Activated CD4-positive, CD25-positive, alpha-beta regulatory T cell treated with anti-CD3 and anti-CD28 coated beads, Interleukin-2, amount 50 U/mL, for 24 hours (primary cell): ENCODE results near the gene PPP1CA.

Source experiments
- ATAC-seq, 2 donors: fragments of 150-1000 bp; cut with Tn5 transposase; one replicate each; pipeline ENCODE4 v1.10.0; 2021; ENCODE audit warnings: mild to moderate bottlenecking in 1 of 2, moderate library complexity in 1 of 2

PPP1CA gene

DNA sequence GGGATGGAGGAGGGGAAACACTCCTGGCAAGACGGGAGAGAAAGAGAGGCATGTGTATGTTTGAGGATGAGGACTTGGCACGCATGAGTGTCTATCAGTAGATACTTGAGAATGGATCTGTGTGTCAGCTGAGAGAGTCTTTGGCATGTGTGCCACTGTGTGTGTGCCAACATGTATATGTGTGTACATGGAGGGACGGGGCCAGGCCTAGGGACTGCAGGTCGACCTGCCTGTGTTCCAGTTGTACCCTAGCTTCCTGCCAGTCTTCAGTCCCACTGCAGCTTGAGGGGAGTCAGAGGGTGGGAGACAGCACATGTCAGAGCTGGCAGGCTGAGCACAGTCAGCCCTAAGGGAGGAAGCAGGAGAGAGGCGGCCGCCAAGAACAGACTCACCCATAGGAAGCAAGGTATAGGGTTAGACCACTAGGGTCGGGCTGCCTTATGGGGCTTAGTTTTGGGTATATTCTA, 33.9 kb downstream of the PPP1CA start:
- no peak for ATAC-seq

DNA sequence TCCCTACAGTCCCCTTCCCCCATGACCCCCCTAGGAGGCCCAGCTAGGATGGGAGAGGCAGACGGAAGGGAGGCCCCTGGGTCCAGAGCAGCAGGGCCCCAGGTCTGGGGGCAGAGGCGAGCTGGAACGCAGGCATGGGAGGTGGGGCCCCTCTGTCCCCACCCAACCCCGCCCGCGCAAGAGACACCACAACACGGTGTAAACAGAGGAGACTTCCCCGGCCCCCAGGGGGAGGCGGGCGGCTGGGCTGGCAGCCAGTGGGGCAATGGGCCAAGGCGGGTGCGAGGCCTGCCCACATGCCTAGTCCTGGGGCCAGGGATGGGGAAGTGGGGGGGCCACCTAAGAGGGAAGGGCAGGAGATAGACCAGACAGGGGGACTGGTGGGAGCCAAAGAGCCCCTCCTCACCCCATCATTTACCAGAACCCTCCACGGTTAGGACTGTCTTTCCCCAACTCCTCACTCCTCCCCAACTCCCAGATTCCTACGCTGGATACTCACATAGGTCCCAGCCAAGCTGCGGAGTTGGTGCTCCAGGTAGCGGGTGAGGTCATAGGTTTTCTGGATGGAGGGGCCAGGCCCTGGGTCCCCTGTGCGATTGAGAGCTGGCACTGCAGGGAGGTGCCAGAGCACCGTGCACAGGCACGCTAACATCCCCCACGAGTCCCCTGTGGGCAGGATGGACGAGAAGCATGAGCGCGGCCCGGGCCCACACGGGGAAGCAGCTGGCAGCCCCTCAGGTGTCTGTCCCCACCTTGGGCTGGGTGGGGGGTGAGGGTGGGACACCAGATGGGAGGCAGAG, 34.5 kb downstream of the PPP1CA start:
- no peak for ATAC-seq

DNA sequence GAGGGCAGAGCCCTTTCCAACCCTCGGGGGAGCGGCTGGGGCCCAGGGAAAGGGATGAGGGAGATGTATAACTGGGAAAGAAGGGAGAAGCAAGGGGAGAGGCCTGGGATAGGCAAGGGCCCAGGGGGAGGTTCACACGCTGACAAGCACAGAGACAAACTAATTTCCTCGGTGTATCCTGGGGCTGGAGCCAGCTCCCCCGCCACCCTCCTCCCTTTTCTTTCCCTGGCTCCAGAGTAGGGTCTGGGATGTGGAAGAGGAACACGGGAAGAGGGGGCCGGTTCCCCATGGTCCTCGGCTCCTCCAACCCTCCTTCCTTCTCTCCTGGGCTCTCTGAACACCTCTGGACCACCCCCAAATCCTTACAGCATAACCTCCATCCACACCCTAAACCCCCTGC, 35.1 kb downstream of the PPP1CA start:
- no peak for ATAC-seq

DNA sequence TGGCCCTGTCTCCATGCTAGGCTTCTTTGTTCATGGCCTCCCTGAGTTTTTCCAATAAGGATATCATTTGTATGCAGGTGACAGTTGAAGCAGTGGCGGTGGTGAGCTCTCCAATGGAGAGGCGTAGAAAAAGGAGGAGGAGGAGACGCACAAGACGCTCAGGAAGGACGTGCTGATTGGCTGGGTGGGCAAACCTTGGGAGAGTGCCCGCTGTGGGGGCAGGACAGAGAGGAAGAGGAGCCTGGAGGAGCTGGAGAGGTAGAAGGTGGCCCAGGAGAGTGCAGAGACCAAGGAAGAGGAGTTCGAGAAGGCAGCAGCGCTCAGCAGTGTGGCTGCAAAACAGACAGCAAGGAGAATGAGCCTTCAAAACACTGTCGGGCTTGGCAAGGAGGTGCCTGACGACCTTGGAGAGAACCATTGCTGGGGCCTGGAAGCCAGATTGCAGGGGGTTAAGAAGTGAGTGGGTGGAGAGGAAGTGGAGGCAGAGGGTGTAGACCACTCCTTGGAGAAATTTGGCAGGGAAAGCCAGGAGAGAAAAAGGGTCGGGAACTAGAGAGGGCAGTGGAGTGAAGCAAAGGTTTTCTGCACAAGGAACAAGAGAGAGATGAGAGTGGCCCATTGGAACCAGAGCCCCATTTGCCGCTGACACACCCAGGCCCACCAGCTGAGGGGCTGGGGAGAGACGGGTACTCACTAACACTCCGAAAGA, 35.8 kb downstream of the PPP1CA start:
- ATAC-seq = no peak

DNA sequence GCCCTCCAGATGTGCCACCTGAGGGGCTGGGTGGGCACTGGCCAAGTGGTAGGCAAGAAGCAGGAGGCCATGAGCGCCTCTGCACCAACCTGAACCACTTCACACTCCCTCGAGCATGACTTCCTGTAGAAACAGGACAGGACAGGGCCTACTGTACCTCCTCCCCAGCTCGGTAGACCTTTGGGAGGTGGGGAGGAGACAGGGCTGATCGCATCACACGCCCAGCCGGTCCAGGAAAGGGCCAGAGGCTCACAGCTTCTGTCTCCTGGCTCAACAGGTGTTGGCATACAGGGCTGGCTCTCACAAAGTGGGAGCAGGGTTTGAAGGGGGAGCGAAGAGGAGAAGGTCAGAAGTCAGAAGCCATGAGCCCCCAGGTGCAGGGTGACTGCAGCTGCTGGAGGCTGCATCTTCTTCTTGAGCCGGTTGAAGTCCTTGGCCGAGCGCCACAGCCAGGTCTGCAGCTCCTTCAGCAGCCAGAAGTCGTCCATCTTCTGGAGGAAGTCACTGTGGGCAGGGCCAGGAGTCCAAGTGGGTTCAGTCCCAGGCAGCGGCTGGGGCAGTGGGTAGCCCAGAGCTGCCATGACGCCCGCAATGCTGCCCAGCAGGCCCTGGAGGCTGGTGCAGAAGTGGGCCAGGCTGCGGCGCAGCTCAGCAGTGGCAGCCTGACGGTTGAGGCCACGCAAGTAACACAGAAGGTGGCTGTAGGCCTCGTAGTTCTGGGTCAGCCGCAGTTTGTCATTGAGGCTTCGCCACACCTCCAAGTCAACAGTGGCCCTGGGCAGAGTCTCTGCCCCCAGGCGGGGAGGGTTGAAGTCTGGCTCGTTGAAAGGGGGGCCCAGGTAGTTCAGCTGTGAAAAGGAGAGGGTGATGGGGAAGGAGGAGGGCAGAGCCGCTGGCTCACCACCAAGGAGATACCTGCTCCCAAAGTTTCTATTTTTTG, 36.6 kb downstream of the PPP1CA start:
- no peak for ATAC-seq

DNA sequence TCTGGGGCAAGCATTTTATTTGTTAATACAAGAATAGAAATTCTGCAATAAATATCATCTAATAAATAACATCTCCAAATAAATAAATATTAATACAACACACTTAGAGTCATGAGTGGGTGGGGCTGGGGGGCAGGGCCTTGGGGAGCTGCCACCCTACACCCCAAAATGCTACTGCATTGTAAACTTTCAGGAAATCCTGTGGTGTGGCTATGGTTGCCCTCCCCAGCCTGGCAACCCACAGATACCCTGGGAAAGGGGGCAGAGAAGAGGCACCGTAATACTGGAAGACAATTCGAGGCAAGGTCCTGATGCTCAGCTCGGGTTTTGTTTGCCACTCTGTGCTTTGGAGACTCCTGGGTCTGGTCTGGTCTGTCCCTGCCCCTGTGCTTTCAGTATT, 37.5 kb downstream of the PPP1CA start:
- no peak for ATAC-seq

DNA sequence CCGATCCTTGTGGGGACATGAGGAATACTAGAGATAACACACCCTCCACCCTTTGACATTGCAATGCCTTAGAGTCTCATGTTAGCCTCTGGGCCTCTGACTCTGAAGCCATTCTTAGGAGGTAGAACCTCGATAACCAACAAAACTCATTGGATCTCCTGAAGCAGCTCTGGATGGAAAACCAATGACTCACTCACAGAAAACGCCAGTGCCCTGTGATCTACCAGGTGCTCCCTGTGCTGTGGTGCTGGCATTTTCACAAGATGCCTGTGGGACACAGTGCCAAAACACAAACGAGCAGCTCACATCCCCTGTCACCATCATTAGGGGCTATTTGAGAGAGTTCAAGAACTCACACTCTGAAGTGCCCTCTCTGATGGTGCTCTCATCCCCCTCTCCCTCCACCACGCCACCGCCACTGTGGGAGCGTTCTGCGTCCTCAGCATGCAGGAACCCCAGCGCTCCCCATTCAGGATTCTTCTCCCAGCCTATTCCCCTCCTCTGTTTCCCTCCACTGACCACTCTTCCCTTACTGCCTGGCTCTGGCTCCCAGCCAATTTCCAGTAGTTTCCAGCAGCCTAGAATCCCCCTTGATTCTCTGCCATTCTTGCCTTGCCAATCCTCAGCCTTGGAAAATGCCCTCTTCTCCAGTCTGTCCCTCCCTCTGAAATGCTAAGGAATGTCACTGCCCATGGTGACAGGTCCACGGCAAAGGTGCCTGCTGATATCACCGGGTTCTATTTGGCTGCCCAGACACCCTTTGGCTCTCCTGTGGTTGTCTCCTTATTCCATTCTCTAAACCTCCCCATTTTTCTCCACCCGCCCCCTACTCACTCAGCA, 43.6 kb downstream of the PPP1CA start:
- no peak for ATAC-seq

DNA sequence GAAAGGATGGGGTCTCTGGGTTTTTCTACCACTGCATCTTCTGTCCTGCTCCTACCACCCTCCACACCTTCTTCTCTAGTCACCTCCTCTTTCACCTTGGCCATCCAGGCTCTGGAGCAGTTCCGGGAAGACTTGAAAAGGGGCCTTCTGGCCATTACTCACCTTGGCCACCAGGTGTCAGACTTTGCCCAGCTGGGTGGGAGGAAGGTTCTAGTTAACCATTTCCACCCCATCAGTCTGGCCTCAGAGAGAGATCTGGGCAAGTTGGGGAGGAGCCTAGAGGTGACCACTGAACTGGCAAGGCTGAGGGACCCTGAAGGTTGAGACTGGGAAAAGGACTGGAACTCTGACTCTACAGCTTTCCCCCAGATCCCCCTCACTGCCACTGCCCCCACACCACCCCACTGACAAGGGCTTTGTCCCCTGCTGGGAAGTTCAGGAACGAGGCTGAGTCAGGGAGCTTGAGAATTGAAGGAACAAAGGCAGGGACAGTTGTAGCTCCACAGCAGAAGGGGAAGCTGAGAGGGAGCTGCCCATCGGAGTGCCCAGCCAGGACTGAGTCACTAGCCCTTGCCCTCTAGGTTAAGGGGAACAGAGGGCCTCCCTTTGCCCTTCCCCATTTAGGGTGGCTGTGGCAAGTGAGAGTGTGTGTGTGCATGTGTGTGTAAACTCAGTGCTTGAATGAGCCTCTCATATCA, 44.6 kb downstream of the PPP1CA start:
- ATAC-seq = no peak

DNA sequence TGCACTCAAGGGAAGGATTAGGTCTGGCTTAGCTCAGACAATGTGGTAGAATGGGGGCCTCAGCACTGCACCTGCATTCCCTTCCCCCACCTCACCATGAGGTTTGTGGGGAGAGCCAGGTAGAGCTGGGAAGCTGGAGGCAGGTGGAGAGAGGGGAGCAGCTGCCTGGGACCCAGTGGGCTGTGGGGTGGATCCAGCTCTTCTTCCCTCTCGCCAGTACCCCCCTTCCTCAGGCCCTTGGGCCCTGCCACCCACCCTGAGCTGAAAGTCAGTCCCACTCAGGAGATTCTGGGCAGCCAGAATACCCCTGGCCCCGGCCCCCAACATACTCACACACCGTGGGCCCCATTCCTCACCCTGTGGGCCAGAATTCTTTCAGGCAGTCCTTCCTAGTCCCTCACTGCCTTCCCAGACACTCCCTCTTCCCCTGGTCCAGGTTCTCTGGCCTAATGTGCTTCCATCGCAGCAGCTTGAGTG, 45.2 kb downstream of the PPP1CA start:
- ATAC-seq = no peak

DNA sequence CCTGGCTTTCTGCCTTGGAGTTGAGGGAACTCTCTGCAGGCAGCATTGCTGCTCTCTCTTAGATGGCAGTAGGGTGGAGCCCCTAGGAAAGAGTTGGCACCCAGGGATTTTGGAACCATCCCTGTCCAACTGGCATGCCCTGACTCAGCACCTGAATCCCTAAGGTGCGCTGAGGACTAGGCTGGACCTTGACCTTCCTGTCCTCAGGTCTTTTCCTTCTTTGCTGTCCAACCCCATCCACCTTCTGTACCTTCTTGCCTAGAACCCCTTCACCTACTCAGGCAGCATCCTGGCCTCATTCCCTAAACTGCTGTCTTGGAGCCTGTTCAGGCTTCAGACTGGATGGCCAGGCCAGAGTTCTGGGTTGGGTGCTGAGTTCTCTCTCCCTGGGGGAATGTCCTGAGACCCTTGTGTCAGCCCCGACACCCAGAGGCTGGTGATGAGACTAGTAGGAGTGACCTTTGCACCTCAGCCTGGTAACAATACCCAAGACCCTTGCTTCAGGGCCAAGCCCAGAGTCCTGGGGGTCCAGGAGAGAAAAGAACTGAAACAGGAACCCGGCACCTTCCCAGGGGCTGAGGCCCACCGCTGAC, 45.8 kb downstream of the PPP1CA start:
- no peak for ATAC-seq

DNA sequence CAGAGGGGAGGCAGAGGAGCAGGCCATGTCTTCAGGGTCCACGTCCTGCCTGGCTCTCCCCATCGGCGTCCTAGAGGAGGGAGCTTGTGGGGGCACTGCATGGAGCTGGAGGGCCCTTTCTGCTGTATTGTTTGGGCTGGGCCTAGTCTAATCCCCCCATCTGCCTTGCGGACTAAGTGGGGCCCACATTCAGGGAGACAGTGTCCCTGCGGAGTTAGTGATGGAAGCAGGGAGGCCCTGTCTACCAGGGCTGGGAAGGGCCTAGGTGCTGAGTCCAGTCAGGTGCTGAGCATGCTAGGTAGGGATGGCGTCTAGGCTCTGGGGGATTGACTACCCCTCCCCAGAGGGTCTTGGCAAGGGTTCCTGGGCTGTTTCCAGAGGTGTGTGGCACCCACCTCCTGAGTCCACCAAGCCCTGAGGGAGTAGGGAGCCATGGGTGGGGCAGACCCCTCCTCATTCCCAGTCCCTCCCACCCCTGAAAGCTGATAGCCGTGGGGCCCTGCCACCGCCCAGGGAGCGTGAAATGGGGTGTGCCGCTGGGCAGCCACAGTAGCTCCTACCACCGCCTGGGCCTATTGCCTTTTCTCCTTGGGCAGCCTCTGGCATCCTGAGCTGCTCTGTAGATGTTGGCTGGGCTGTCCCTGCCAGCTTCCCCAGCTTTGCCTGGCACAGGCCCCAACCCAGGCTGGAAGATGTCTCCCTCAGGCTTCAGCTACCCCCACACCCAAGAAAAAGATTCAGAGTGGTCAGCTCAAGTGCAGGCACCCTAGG, 46.5 kb downstream of the PPP1CA start:
- no peak for ATAC-seq

DNA sequence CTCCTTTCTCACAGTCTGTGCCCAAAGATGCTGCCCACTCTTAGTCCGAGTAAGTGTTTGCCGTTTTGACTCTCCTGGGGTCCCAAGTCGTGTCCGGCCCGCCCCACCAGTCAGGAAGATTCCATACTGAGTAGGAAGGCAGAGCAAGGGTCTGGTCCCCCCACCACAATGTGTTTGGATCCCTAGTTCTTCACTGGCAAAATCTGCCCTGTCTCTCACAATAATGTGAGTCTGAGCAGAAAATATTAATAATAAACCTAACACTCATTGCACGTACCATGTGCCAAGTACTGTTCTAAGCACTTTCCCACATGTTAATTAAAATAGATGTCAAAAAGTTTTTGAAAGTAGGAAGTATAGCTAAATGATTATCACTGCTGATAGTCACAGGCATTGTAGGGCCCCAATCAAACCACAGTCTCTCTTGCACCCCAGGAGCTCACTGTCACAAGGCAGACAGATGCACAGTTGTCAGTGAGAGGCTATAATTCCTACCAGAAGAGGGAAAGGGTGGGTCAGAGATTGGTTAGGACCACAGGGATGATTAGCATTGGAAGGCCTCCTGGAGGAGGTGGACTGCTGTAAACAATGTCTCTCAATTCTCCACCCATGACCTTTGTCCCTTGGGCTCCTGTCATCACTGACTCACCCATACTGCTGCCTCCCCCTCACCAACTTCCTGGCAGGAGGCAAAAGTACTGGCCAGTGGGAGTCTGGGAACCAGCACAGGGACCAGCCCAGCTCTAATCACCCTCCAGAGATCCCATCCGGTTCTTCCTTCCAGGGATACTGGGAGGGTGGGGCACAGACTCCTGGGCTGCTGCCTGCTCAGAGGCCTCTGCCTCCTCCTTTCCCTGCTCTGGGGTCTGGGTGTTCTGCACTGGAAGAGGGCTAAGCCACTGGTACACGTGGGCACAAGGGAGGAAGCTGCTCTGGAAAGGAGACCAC, 47.3 kb downstream of the PPP1CA start:
- peak in 1 of 2 donors; percentile 15 for ATAC-seq

DNA sequence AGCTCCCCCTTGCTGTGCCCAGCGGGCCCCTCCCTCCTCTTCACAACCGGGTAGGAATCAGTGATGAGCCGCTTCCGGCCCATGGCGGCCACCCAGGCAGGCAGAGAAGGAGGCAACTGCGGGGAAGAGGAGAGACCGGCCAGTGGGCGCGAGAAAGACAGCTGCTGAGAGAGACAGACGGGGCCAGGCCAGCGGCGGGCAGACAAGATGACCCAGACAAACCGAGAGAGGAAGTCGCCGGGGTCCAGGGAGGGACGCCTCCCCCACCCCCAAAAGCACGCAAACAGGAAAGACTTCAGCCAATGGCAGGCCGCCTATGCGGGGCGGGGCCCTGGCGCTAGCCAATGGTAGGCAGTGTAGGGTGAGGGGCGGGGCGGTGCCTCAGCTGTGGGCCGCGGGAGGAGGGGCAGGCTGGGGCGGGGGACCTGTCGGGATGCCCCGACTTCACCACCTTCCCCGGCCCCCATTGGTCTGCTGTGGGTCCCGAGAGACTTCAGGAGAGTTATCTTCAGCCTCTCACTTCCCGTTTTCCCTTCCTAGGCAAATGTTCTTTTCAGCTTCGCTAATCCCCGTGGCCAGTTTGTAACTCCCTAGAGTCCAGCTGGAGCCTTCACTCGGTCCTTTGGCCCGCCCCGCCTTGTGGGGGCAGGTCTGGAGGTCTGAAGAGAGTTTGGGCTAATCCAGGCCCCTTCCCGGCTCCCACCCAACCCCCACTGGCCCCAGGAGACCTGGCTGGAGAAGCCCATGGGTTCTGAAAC, 48.2 kb downstream of the PPP1CA start, which contains the start of gene POLD4:
POLD4 (minus strand) TSS at position 230 of the 758 bp plus-strand sequence; CDS start at position 83, 147 bp downstream.
- peak; percentile 89 to 94 for ATAC-seq

DNA sequence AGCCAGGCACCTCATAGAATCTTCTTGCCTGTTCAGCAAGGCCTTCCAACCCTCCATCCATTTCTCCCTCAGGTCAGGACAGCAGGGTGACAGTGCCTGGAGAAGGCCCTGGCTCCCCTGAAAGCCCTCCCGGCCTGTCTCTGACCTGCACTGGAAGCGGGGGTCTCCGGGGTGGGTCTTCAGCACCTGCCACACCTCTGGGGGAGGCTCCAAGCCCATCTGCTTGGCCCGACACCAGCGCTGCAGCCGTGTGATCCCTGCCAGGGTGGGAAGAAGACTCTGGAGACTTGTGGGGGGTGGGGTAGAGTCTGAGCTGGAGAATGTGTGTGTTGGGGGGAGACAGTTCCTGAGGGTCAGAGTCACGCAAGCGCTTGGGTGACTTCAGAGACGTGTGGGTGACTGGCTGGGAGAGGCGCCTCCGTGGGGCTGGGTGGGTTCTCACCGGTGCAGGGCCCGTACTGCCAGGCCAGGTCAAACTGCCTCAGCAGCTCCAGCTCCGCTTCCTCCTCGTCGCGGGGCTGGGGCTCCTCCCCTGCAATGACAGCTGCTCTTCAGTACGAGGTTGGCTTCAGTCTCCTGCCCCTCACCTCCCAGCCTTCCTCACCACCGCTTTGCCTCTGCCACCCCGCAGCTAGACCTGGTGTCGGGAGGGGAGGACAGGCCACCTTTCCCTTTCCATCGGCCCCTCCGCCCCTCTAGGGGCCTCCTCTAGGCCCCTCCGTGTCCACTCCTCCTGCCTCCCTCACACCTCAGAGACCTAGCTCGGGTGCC, 48.9 kb downstream of the PPP1CA start:
- peak; percentile 25 to 27 for ATAC-seq

DNA sequence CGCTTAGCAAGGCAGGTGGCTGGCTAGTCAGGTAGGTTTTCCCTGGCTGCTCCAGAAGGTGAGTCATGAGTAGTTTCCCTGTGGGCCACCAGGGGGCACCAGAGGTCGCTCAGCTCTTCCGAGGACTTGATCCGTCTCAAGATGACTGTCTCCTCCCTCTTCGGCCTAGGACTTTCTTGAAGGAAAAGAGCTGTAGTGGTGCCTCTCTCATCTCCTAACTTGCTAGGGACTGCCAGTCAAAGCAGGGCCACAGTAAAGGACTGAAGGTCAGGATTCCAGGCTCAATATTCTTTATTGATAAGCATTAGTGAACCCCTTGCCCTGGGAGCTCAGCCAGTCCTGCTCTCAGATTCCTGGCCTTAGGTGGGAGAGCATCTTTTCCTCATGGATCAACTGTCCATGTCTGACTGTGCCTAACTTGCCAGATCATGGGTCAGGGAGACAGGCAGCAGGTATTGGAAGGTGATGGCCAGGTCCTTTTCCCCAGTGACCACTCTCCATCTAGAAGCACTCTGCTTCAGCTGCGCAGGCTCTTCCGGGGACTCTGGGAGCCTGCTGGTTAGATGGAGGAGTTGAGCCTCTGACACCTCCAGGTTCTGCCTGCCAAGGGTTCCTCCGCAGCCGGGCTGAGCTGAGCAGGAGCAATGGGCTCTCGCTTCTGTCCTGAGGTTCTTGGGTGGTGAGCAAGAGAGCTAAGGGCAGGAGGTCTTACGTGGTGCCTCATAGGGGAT, 50.2 kb downstream of the PPP1CA start:
- peak in 1 of 2 donors; percentile 7 for ATAC-seq

DNA sequence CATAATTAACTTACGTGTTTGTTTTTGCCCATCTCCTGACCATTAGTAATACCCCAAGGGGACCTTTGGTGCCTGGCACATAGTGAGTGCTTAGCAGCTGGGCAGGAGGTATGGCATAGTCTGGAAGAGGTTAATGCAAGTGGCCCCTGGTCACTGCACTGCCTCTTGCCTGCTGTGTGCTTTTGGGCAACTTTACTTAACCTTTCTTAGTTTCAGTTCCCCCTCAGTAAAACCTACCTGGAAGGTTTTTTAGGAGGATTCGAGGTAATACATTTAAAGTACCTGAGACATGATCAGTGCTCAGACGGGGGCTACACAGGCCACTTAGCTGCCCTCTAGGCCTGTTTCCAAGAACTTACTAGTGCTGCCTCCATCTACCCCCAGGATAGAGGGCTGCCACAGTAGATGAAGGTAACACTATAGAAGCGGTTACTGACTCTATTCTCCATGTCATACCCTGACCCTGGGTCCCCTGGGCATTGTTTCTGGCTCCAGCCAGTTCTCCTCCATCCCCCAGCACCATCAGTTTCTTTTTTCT, 51.7 kb downstream of the PPP1CA start:
- ATAC-seq = no peak
